GOT3 (cell line): ENCODE results near the gene PLA2G2E.
A peak's percentile ranks its signal among the peaks of the same experiment; 100 is the strongest.
"Not testable (repeated sequence)": the region's sequence is repeated elsewhere in the genome, so short reads cannot be mapped to it uniquely, and the experiment has no call there.

Experiments
- DNase-seq: peaks from one replicate; lab custom pipeline; 2025; ENCODE audit warnings: mixed read lengths; lab: John Stamatoyannopoulos, UW

Gene PLA2G2E

GRCh38 chr1:19882111-19883071 lies 41.0 kb downstream of the PLA2G2E start, which contains the start of gene OTUD3:
OTUD3 (plus strand) TSS chr1:19882395; CDS start chr1:19882514, 119 bp downstream.
- DNase-seq: peak; percentile 78

GRCh38 chr1:19880841-19881240 lies 42.6 kb downstream of the PLA2G2E start:
- DNase-seq: not testable (repeated sequence)

GRCh38 chr1:19879661-19880060 lies 43.8 kb downstream of the PLA2G2E start:
- no peak for DNase-seq

DNA sequence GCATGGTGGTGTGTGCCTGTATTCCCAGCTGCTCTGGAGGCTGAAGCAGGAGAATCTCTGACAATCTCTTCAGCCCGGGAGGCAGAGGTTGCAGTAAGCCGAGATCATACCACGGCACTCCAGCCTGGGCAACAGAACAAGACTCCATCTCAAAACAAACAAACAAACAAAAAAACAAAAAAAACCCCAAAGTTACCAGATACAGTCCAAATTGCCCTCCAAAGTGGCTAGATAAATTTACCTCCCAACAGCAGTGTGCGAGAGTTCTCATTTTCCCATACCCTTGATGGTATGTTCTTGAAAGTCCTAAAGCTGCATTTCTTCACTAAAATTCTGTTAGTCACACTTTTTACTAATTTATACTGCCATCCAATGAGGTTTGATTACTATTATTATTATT lies 44.2 kb downstream of the PLA2G2E start:
- no peak for DNase-seq

DNA sequence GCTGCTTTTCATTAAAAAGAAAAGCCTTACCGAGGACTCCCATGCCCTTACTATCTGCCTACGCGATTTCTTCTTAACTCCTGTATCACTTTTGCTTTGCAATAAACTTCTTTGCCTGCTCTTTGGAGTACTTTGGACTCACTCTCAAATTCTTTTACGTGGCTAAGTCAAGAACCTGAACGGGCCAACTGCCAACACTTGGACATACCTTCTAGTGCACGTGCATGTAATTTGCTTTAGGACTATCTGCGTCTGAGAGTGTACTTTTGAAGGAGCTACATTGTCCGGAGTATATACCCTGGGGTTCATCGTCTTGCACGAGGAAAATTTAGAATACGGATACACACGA lies 44.8 kb downstream of the PLA2G2E start:
- no peak for DNase-seq

GRCh38 chr1:19877821-19878636 lies 45.4 kb downstream of the PLA2G2E start:
- no peak for DNase-seq

DNA sequence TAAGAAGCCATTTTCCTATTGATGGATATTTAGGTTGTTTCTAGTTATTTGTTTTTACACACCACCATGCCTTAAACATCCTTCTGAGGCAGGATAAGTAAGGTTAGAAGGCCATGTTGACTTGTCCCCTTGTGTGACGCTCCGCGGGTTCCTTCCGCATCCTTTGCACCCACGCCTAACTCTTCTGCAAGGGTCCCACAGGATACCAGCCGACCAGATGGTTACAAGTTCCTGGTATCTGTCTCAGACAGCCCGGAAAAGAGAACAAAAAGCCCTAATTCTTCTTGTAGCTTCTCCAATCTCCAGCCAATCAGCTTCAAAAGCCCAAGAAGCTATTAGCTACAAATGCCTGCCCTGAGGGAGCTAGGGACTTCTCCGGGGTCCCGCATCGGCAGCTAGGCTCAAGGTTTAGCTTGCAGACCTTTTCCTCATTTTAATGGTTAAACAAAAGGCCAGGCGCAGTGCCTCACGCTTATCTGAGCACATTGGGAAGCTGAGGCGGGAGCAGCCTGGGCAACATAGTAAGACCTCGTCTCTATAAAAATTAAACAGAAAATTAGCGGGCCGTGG lies 46.2 kb downstream of the PLA2G2E start:
- no peak for DNase-seq

DNA sequence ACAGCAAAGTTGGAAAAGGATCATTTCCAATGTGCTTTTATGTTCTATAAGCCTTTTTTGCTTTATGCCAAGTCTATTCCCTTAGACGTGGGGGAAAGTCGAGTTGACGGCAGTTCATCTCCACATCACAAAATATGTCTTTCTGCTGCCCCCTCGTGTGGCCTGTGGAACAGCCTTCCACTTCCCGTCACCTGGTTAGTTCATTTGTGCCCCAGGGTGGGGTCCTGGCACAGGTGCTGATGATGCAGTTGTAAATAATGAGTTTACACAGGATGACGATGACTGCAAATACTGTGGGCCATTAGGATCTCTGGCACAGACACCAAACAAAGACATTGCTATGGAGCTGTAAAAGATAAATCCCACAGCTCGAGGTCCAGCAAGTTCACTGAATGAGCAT lies 51.2 kb downstream of the PLA2G2E start:
- no peak for DNase-seq
